ENCODE data around the gene COX8A. TPM values are rescaled to one million over a fixed set of nuclear protein-coding genes. Genes with fewer than 3 reads are reported as not detected.

COX8A gene
- total and polyA plus RNA-seq, 9 of the 15 experiments (the other 6 are each of a cell fraction or from before 2014, with no cell fraction given): 274 to 1,206 (median 526) TPM

- Histone ChIP-seq H3K4me2 (ENCODE audit: insufficient read depth, low read length) (no peak overlapping the region), H3K27me3 (ENCODE audit: control insufficient read depth in 2 of 2, insufficient read depth in 2 of 2, low read length in 2 of 2) (peaks cover 0 to 4% of the 10 kb centered on the region in 2 experiments; a peak in 1 of 5 replicates), H3K4me3 (no peak overlapping the region), H3K9me3 (replicated peaks; ENCODE audit: control insufficient read depth, insufficient read depth, low read depth, low read length) (no peaks in the 10 kb centered on the region), H3K27ac (ENCODE audit: extremely low read depth, low read depth, low read length) (no peak overlapping the region), H3K36me3 (ENCODE audit: control insufficient read depth, insufficient read depth, low read length) (no peaks in the 10 kb centered on the region), H3K9me1 (ENCODE audit: control insufficient read depth, insufficient read depth, low read length) (no peaks in the 10 kb centered on the region), H3K79me2 (ENCODE audit: control insufficient read depth, insufficient read depth, low read length) (no peaks in the 10 kb centered on the region), H2AFZ (ENCODE audit: low read depth, low read length) (no peak overlapping the region), H4K20me1 (replicated peaks; ENCODE audit: control insufficient read depth, insufficient read depth, low read length) (peaks cover 61% of the 10 kb centered on the region), H3K4me1 (replicated peaks in 1 of 2; ENCODE audit: control insufficient read depth in 2 of 2, insufficient read depth in 2 of 2, low read length in 2 of 2) (peaks cover 0 to 39% of the 10 kb centered on the region in 2 experiments; a peak in 2 of 5 replicates), H3K9ac (ENCODE audit: insufficient read depth in 1 of 2, low read depth in 2 of 2, low read length in 2 of 2) (no peak overlapping the region; a peak in 1 of 4 replicates)
- no peak for FAIRE-seq
- POLR2A ChIA-PET: interaction anchor here (0.9 to 1.3 kb wide), 4 partner anchors 9 to 16 kb away, joined by 3 to 4 read pairs (median 4); no protein-coding TSS in a partner anchor
- CTCF ChIA-PET (ENCODE audit: low intra/inter-chr PET ratio): interaction anchor here (0.6 kb wide), 1 partner anchor 44 kb away, joined by 5 read pairs; no protein-coding TSS in a partner anchor
- ATAC-seq: no peak
- TF ChIP-seq ZNF316 (IDR thresholded peaks at IDR 0.05): peak; percentile 54
- no peak for TF ChIP-seq ZNF707 (CRISPR knock-in tag; conservative IDR thresholded peaks at IDR 0.05)
- TF ChIP-seq ZBTB7A (IDR thresholded peaks at IDR 0.05; ENCODE audit: borderline replicate concordance, control insufficient read depth, low read depth, low read length): no peak
- TF ChIP-seq ZBTB8A (IDR thresholded peaks at IDR 0.05; ENCODE audit: partially characterized antibody): no peak
- intact Hi-C loops (cut with micrococcal nuclease): no loop called here
- WGBS (ENCODE audit: insufficient coverage, low coverage, missing lambda C conversion rate): 64% methylated on average over 14 of the region's 20 CpGs
- BruUV-seq (replicated peaks): no TSS peak
- in situ Hi-C loops (cut with MboI): no loop called here
- no peak for DNase-seq (ENCODE audit: extremely low read depth in 1 of 4, low spot score in 3 of 4)
Measured at GRCh38 chr11:64023712-64024710, 49.6 kb downstream of the COX8A start.

All from K562 (cell line).